HepG2 (cell line): ENCODE data around the gene LYZL1. TPM values are rescaled to one million over a fixed set of nuclear protein-coding genes. Genes with fewer than 3 reads are reported as not detected.

ENCODE experiments used
- ASH2L ChIP-seq: fragments of 300-600, 200-600 bp; sonication (generic); IDR thresholded peaks from 2 replicates; pipeline ENCODE4 v1.7.0; 2017; ENCODE audit warnings: low read depth, mild to moderate bottlenecking, moderate library complexity, mixed read lengths, low read length; ENCODE audit not compliant: insufficient read length
- CHCHD3 ChIP-seq: sonication (generic); formaldehyde crosslinking; IDR thresholded peaks from 2 replicates; pipeline ENCODE4 v1.8.0; 2022; ENCODE audit warnings: mild to moderate bottlenecking, missing genetic modification reagents, moderate library complexity
- ELF4 ChIP-seq: sonication (generic); formaldehyde crosslinking; IDR thresholded peaks from 2 replicates; pipeline ENCODE4 v1.5.0; 2020; ENCODE audit warnings: missing genetic modification reagents, mild to moderate bottlenecking, moderate library complexity, borderline replicate concordance
- ERF ChIP-seq: IDR thresholded peaks from 2 replicates; pipeline ENCODE4 v1.6.1; 2018; ENCODE audit warnings: missing biosample characterization, missing genetic modification reagents
- EZH2 ChIP-seq: conservative IDR thresholded peaks from 2 replicates; pipeline ENCODE4 v1.6.1; 2012; ENCODE audit warnings: mild to moderate bottlenecking, low read depth, low read length, moderate library complexity
- GPBP1L1 ChIP-seq: sonication (generic); formaldehyde crosslinking; IDR thresholded peaks from 2 replicates; pipeline ENCODE4 v1.5.0; 2020; ENCODE audit warnings: mild to moderate bottlenecking, missing genetic modification reagents
- HOXA9 ChIP-seq: sonication (generic); formaldehyde crosslinking; IDR thresholded peaks from 2 replicates; pipeline ENCODE4 v1.8.1; 2022; ENCODE audit warnings: missing genetic modification reagents, mild to moderate bottlenecking, moderate library complexity, borderline replicate concordance
- JDP2 ChIP-seq: sonication (generic); formaldehyde crosslinking; IDR thresholded peaks from 2 replicates; pipeline ENCODE4 v1.8.1; 2022; ENCODE audit warnings: missing genetic modification reagents, borderline replicate concordance
- KDM6A ChIP-seq: IDR thresholded peaks from 2 replicates; pipeline ENCODE4 v1.6.1; 2016; ENCODE audit warnings: low read depth
- MTERF4 ChIP-seq: sonication (generic); formaldehyde crosslinking; IDR thresholded peaks from 2 replicates; pipeline ENCODE4 v1.8.0; 2023; ENCODE audit warnings: mild to moderate bottlenecking, missing genetic modification reagents
- NCOR1 ChIP-seq: fragments of 200-600 bp; sonication (generic); IDR thresholded peaks from 2 replicates; pipeline ENCODE4 v1.7.0; 2017; ENCODE audit warnings: antibody characterized with exemption, low read length, borderline replicate concordance
- NRL ChIP-seq: sonication (generic); formaldehyde crosslinking; IDR thresholded peaks from 2 replicates; pipeline ENCODE4 v1.5.0; 2020; ENCODE audit warnings: missing genetic modification reagents, mild to moderate bottlenecking, moderate library complexity, borderline replicate concordance
- SNAI1 ChIP-seq: sonication (generic); formaldehyde crosslinking; IDR thresholded peaks from 2 replicates; pipeline ENCODE4 v1.5.0; 2020; ENCODE audit warnings: mild to moderate bottlenecking, missing genetic modification reagents, borderline replicate concordance
- ZBTB38 ChIP-seq: sonication (generic); formaldehyde crosslinking; IDR thresholded peaks from 2 replicates; pipeline ENCODE4 v1.5.1; 2020; ENCODE audit warnings: mild to moderate bottlenecking, missing genetic modification reagents
- ZNF646 ChIP-seq: sonication (generic); formaldehyde crosslinking; IDR thresholded peaks from 2 replicates; pipeline ENCODE4 v1.9.0; 2021; ENCODE audit warnings: mild to moderate bottlenecking, missing genetic modification reagents
- ZNF713 ChIP-seq: sonication (generic); formaldehyde crosslinking; IDR thresholded peaks from 2 replicates; pipeline ENCODE4 v1.4.0; 2020; ENCODE audit warnings: mild to moderate bottlenecking, missing genetic modification reagents
- ZNF784 ChIP-seq: sonication (generic); formaldehyde crosslinking; IDR thresholded peaks from 2 replicates; pipeline ENCODE4 v1.5.1; 2020; ENCODE audit warnings: missing genetic modification reagents, mild to moderate bottlenecking, borderline replicate concordance
- polyA plus RNA-seq, 8 experiments: library from polyadenylated mRNA; depleted of rRNA in 3 of 8; stranded (reverse) in 7 of 8; unstranded in 1 of 8; fragments of >200 nt; fragmentation: Illumina TruSeq in 4 of 8; extraction: Trizol in 4 of 8; gene quantifications; 2 replicates each; pipeline versions ENCODE4 v1.2.1 to v1.2.3, GENCODE V29; 2011 to 2016; ENCODE audit warnings: low read depth in 4 of 8, missing spikeins in 1 of 8, mixed read lengths in 1 of 8; ENCODE audit not compliant: insufficient read depth in 1 of 8
- total RNA-seq, 5 experiments: library from RNA; depleted of rRNA; stranded (reverse); fragments of >200 nt; fragmentation: Illumina TruSeq; extraction: Trizol; gene quantifications; 2 replicates each; pipeline ENCODE4 v1.2.3, GENCODE V29; 2016; ENCODE audit warnings: low read depth in 1 of 5

Gene LYZL1
- total and polyA plus RNA-seq, 2 of the 13 experiments (the other 11 are each of a cell fraction or from before 2014, with no cell fraction given) = not detected

- TF ChIP-seq ZNF646 (CRISPR knock-in tag) (no peak), EZH2 (no peak), ZNF784 (CRISPR knock-in tag) (no peak), GPBP1L1 (CRISPR knock-in tag) (no peak), ASH2L (peak; percentile 99), MTERF4 (no peak), HOXA9 (CRISPR knock-in tag) (no peak), KDM6A (CRISPR knock-in tag) (peak; percentile 95), JDP2 (CRISPR knock-in tag) (no peak), SNAI1 (no peak), ZNF713 (CRISPR knock-in tag) (no peak), CHCHD3 (CRISPR knock-in tag) (no peak), NRL (no peak), ELF4 (CRISPR knock-in tag) (no peak), ERF (no peak), NCOR1 (peak; percentile 90), ZBTB38 (CRISPR knock-in tag) (no peak)
These were observed 38.2 kb downstream of the LYZL1 start (continued) for GRCh38 chr10:29326886-29327745.
